Loucy (cell line): ENCODE results near the gene SERPINE1.
"Not testable (repeated sequence)": the region's sequence is repeated elsewhere in the genome, so short reads cannot be mapped to it uniquely, and the experiment has no call there.

Experiments
- H2AFZ ChIP-seq: fragments of 200-600 bp; sonication (generic); 2 replicates; pipeline ENCODE4 v1.6.0; 2016; ENCODE audit warnings: antibody characterized with exemption, mild to moderate bottlenecking, low read length, moderate library complexity
- H3F3A ChIP-seq: fragments of 200-600 bp; 2 replicates; pipeline ENCODE4 v1.6.0; 2016; ENCODE audit warnings: antibody characterized with exemption, low read depth, mild to moderate bottlenecking
- H3K27me3 ChIP-seq: fragments of 200-600 bp; sonication (generic); 2 replicates; pipeline ENCODE4 v1.6.1; 2014; ENCODE audit warnings: low read length, mild to moderate bottlenecking; ENCODE audit not compliant: insufficient read depth, poor library complexity, severe bottlenecking
- H3K36me3 ChIP-seq: fragments of 200-600 bp; sonication (generic); 2 replicates; pipeline ENCODE4 v1.6.1; 2016; ENCODE audit warnings: low read length; ENCODE audit not compliant: insufficient read depth
- H3K4me1 ChIP-seq: fragments of 200-600 bp; sonication (generic); 2 replicates; pipeline ENCODE4 v1.5.1; 2014; ENCODE audit warnings: low read length, mild to moderate bottlenecking; ENCODE audit not compliant: insufficient read depth, poor library complexity, severe bottlenecking
- H3K4me2 ChIP-seq: fragments of 200-600 bp; sonication (generic); 2 replicates; pipeline ENCODE4 v1.6.0; 2014; ENCODE audit warnings: antibody characterized with exemption, low read length, low read depth, mild to moderate bottlenecking; ENCODE audit not compliant: poor library complexity, severe bottlenecking
- H3K4me3 ChIP-seq: fragments of 200-600 bp; sonication (generic); 2 replicates; pipeline ENCODE4 v1.5.1; 2014; ENCODE audit warnings: low read length, mild to moderate bottlenecking, mixed read lengths; ENCODE audit not compliant: poor library complexity, severe bottlenecking
- H3K79me2 ChIP-seq: fragments of 200-600 bp; sonication (generic); 2 replicates; pipeline ENCODE4 v1.6.1; 2014; ENCODE audit warnings: low read length; ENCODE audit not compliant: insufficient read depth
- H3K9ac ChIP-seq: fragments of 200-600 bp; sonication (generic); 2 replicates; pipeline ENCODE4 v1.6.0; 2014; ENCODE audit warnings: mild to moderate bottlenecking, low read depth, low read length, moderate library complexity; ENCODE audit not compliant: poor library complexity, severe bottlenecking
- H3K9me2 ChIP-seq: fragments of 200-600 bp; sonication (generic); replicated peaks from 2 replicates; pipeline ENCODE4 v1.6.1; 2016; ENCODE audit warnings: low read depth, low read length, mixed read lengths
- H3K9me3 ChIP-seq: fragments of 200-600 bp; sonication (generic); 2 replicates; pipeline ENCODE4 v1.6.1; 2014; ENCODE audit warnings: mild to moderate bottlenecking, antibody characterized with exemption, low read length, low read depth; ENCODE audit not compliant: insufficient read depth
- H4K20me1 ChIP-seq: fragments of 200-600 bp; sonication (generic); 2 replicates; pipeline ENCODE4 v1.6.0; 2014; ENCODE audit warnings: antibody characterized with exemption, low read length, mild to moderate bottlenecking; ENCODE audit not compliant: insufficient read depth, poor library complexity, severe bottlenecking
- CTCF ChIP-seq: fragments of 200-600 bp; sonication (generic); conservative IDR thresholded peaks from 2 replicates; pipeline ENCODE4 v1.5.1; 2014; ENCODE audit warnings: mild to moderate bottlenecking, antibody characterized with exemption, low read length
- EZH2phosphoT487 ChIP-seq: fragments of 200-600 bp; IDR thresholded peaks from 2 replicates; pipeline ENCODE4 v1.6.1; 2018; ENCODE audit warnings: antibody characterized with exemption, mild to moderate bottlenecking, moderate library complexity, borderline replicate concordance

SERPINE1 gene

GRCh38 chr7:101104193-101104713 is 22.7 kb upstream of the SERPINE1 start:
- Histone ChIP-seq H4K20me1 (no peaks in the 10 kb centered on the region), H3K9ac (no peak overlapping the region), H3K79me2 (no peaks in the 10 kb centered on the region), H3K9me2 (no peaks in the 10 kb centered on the region), H2AFZ (no peak overlapping the region), H3K27me3 (no peaks in the 10 kb centered on the region), H3K4me1 (peaks cover 9% of the 10 kb centered on the region), H3F3A (no peaks in the 10 kb centered on the region), H3K4me2 (no peak overlapping the region), H3K36me3 (no peaks in the 10 kb centered on the region), H3K9me3 (no peaks in the 10 kb centered on the region), H3K4me3 (no peak overlapping the region)
- TF ChIP-seq EZH2phosphoT487 = no peak

GRCh38 chr7:101104799-101105198 is 22.1 kb upstream of the SERPINE1 start:
- no peaks in the 10 kb centered on the region for H3F3A ChIP-seq
- H3K9me3 ChIP-seq = no peaks in the 10 kb centered on the region
- H3K9me2 ChIP-seq = no peaks in the 10 kb centered on the region
- no peak overlapping the region for H2AFZ ChIP-seq
- H4K20me1 ChIP-seq = no peaks in the 10 kb centered on the region
- no peaks in the 10 kb centered on the region for H3K27me3 ChIP-seq
- no peak overlapping the region for H3K4me3 ChIP-seq
- TF ChIP-seq CTCF (no peak), EZH2phosphoT487 (no peak)
- H3K36me3 ChIP-seq = no peaks in the 10 kb centered on the region
- no peak overlapping the region for H3K9ac ChIP-seq
- H3K79me2 ChIP-seq = no peaks in the 10 kb centered on the region
- H3K4me2 ChIP-seq = no peak overlapping the region
- H3K4me1 ChIP-seq = peaks cover 9% of the 10 kb centered on the region

- not testable (repeated sequence) for H3K79me2 ChIP-seq, H3K4me1 ChIP-seq, H3K4me2 ChIP-seq, H4K20me1 ChIP-seq, H3K36me3 ChIP-seq, H3F3A ChIP-seq, H3K9me3 ChIP-seq, H3K4me3 ChIP-seq, H3K27me3 ChIP-seq, H3K9ac ChIP-seq, H3K9me2 ChIP-seq, H2AFZ ChIP-seq
Observed at GRCh38 chr7:101105248-101105647, 21.7 kb upstream of the SERPINE1 start.

GRCh38 chr7:101106386-101106785 is 20.5 kb upstream of the SERPINE1 start:
- Histone ChIP-seq H3K9ac (no peak overlapping the region), H3K4me1 (no peaks in the 10 kb centered on the region), H3K27me3 (no peaks in the 10 kb centered on the region), H3K4me3 (no peak overlapping the region), H3K4me2 (no peak overlapping the region), H3K79me2 (no peaks in the 10 kb centered on the region), H3K9me3 (no peaks in the 10 kb centered on the region), H3K9me2 (no peaks in the 10 kb centered on the region), H2AFZ (no peak overlapping the region), H4K20me1 (no peaks in the 10 kb centered on the region), H3K36me3 (no peaks in the 10 kb centered on the region), H3F3A (no peaks in the 10 kb centered on the region)
- no peak for TF ChIP-seq CTCF
- TF ChIP-seq EZH2phosphoT487 = no peak
